ENCODE measurements around the gene UGT8.

The UGT8 gene

DNA sequence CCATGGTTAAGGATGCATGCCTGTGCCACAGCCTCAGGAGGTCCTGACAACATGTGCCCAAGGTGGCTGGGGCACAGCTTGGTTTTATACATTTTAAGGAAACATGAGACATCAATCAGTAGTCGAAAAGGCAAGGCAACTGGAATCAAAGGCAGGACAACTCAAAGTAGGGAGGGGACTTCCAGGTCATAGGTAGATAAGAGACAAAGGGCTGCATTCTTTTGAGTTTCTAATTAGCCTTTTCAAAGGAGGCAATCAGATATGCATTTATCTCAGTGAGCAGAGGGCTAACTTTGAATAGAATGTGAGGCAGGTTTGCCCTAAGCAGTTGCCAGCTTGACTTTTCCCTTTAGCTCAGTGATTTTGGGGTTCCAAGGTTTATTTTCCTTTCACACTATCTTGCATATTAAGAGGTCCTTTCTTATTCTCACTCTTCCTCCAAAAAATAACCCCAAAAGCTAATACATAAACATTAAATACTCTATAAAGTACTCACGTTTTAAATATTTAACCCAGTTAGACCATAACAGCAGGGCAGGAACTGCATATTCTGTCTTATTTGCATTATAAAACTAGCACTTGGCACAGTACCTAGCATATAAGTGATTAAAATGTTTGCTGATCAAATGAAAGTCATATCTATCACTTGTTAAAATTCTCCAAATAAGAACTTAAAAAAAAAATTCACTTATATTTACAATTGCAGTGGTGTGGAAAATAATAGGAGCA, 36.3 kb upstream of the UGT8 start:
- H3K9ac ChIP-seq (ENCODE audit: low read length) = no peak overlapping the region
- no peak overlapping the region for H3K27ac ChIP-seq (ENCODE audit: low read length)
- TF ChIP-seq CTCF (IDR thresholded peaks at IDR 0.05; ENCODE audit: low read depth, low read length) = no peak
- no peaks in the 10 kb centered on the region for H3K27me3 ChIP-seq (ENCODE audit: low read depth, low read length)
- H3K4me3 ChIP-seq (ENCODE audit: low read length) = no peak overlapping the region
- H3K4me1 ChIP-seq (ENCODE audit: low read length) = no peaks in the 10 kb centered on the region
- H4K20me1 ChIP-seq (ENCODE audit: insufficient read depth, low read length) = no peaks in the 10 kb centered on the region
- no peaks in the 10 kb centered on the region for H3K79me2 ChIP-seq (ENCODE audit: low read length)
- H2AFZ ChIP-seq (ENCODE audit: low read depth, low read length) = no peak overlapping the region
- H3K9me3 ChIP-seq (ENCODE audit: insufficient read depth, low read length) = peaks cover 19% of the 10 kb centered on the region
- no peak overlapping the region for H3K4me2 ChIP-seq (ENCODE audit: low read length)
- H3K36me3 ChIP-seq (replicated peaks; ENCODE audit: low read depth, low read length) = no peaks in the 10 kb centered on the region

DNA sequence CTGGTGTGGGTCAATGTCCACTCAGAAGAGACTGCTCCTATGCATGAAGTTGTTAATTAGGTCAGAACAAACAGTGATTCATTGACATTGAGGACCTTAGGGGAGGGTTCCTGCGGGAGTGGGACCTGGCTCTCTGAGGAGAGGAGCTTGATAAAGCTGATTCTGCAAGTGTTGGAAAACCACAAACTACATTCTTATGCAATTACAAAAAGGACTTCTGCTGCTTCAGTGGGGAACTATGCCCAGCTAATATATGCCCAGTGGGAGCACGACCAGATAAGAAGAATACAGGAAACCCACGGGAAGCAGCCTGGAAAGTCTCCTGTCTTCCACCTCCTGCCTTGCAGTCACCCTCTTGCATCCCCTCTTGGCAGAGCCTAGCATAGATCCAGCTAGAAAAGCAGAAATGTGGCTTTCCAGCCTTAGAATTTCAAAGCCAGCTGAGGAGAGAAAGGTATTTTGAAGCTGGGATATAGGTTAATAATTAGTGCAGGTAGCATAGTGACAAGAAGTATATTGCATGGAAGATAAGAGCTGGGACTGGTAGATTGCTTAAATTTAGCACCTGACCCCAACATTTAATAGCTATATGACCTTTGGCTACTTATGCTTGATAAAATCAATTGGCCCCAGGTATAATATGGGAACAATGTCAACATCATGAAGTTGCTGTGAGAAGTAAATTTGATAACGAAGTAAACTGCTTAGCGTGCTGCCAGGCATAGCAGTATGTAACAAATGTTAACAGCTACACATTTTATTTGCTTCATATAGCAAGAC, 34.9 kb upstream of the UGT8 start:
- no peak overlapping the region for H3K4me2 ChIP-seq (ENCODE audit: low read length)
- H3K4me3 ChIP-seq (ENCODE audit: low read length) = no peak overlapping the region
- H4K20me1 ChIP-seq (ENCODE audit: insufficient read depth, low read length) = no peaks in the 10 kb centered on the region
- H3K9ac ChIP-seq (ENCODE audit: low read length) = no peak overlapping the region
- TF ChIP-seq EZH2phosphoT487 (IDR thresholded peaks at IDR 0.05; ENCODE audit: low read depth) (no peak), CTCF (IDR thresholded peaks at IDR 0.05; ENCODE audit: low read depth, low read length) (no peak)
- H3K4me1 ChIP-seq (ENCODE audit: low read length) = no peaks in the 10 kb centered on the region
- no peaks in the 10 kb centered on the region for H3K36me3 ChIP-seq (replicated peaks; ENCODE audit: low read depth, low read length)
- no peaks in the 10 kb centered on the region for H3K27me3 ChIP-seq (ENCODE audit: low read depth, low read length)
- H3K9me3 ChIP-seq (ENCODE audit: insufficient read depth, low read length) = peaks cover 9% of the 10 kb centered on the region; the same call in 1 of the 2 replicates
- H2AFZ ChIP-seq (ENCODE audit: low read depth, low read length) = no peak overlapping the region
- H3K79me2 ChIP-seq (ENCODE audit: low read length) = no peaks in the 10 kb centered on the region
- no peak overlapping the region for H3K27ac ChIP-seq (ENCODE audit: low read length)

GRCh38 chr4:114577386-114577785, 21.2 kb upstream of the UGT8 start:
- no peak overlapping the region for H3K27ac ChIP-seq (ENCODE audit: low read length)
- no peaks in the 10 kb centered on the region for H3K27me3 ChIP-seq (ENCODE audit: low read depth, low read length)
- no peaks in the 10 kb centered on the region for H4K20me1 ChIP-seq (ENCODE audit: insufficient read depth, low read length)
- H3K4me1 ChIP-seq (ENCODE audit: low read length) = no peaks in the 10 kb centered on the region
- H3K36me3 ChIP-seq (replicated peaks; ENCODE audit: low read depth, low read length) = peaks cover 4% of the 10 kb centered on the region
- H2AFZ ChIP-seq (ENCODE audit: low read depth, low read length) = no peak overlapping the region
- no peak overlapping the region for H3K4me3 ChIP-seq (ENCODE audit: low read length)
- TF ChIP-seq EZH2phosphoT487 (IDR thresholded peaks at IDR 0.05; ENCODE audit: low read depth) (no peak), CTCF (IDR thresholded peaks at IDR 0.05; ENCODE audit: low read depth, low read length) (no peak)
- H3K9ac ChIP-seq (ENCODE audit: low read length) = no peak overlapping the region
- H3K4me2 ChIP-seq (ENCODE audit: low read length) = no peak overlapping the region
- no peaks in the 10 kb centered on the region for H3K79me2 ChIP-seq (ENCODE audit: low read length)
- 0 out of 2 replicates have a peak, but pooled peaks cover 6% of the 10 kb centered on the region for H3K9me3 ChIP-seq (ENCODE audit: insufficient read depth, low read length)

- no peaks in the 10 kb centered on the region for H4K20me1 ChIP-seq (ENCODE audit: insufficient read depth, low read length)
- TF ChIP-seq EZH2phosphoT487 (IDR thresholded peaks at IDR 0.05; ENCODE audit: low read depth) = no peak
- no peak for TF ChIP-seq CTCF (IDR thresholded peaks at IDR 0.05; ENCODE audit: low read depth, low read length)
- H3K9ac ChIP-seq (ENCODE audit: low read length) = no peak overlapping the region
- no peak overlapping the region for H3K4me2 ChIP-seq (ENCODE audit: low read length)
- H3K27ac ChIP-seq (ENCODE audit: low read length) = no peak overlapping the region
- no peak overlapping the region for H3K4me3 ChIP-seq (ENCODE audit: low read length)
- H3K4me1 ChIP-seq (ENCODE audit: low read length) = no peaks in the 10 kb centered on the region
- no peaks in the 10 kb centered on the region for H3K27me3 ChIP-seq (ENCODE audit: low read depth, low read length)
- H2AFZ ChIP-seq (ENCODE audit: low read depth, low read length) = no peak overlapping the region
- H3K9me3 ChIP-seq (ENCODE audit: insufficient read depth, low read length) = no peaks in the 10 kb centered on the region
- H3K36me3 ChIP-seq (replicated peaks; ENCODE audit: low read depth, low read length) = no peaks in the 10 kb centered on the region
- H3K79me2 ChIP-seq (ENCODE audit: low read length) = no peaks in the 10 kb centered on the region
Observed at GRCh38 chr4:114582621-114583020, 16.0 kb upstream of the UGT8 start.
